OCI-LY1 (cell line): Measurements from ENCODE around the gene WIZ.
A peak's percentile ranks its signal among the peaks of the same experiment; 100 is the strongest.
"Not testable (repeated sequence)": the region's sequence is repeated elsewhere in the genome, so short reads cannot be mapped to it uniquely, and the experiment has no call there.

Experiments
- H2AFZ ChIP-seq: fragments of 200-600 bp; sonication (generic), shearing (Covaris generic); 2 replicates; pipeline ENCODE4 v1.6.0; 2014; ENCODE audit warnings: antibody characterized with exemption, mild to moderate bottlenecking, low read length
- H3F3A ChIP-seq: fragments of 200-600 bp; sonication (generic), shearing (Covaris generic); 2 replicates; pipeline ENCODE4 v1.6.0; 2014; ENCODE audit warnings: mild to moderate bottlenecking, antibody characterized with exemption, low read length, moderate library complexity; ENCODE audit not compliant: insufficient read depth
- H3K27ac ChIP-seq: fragments of 200-600 bp; sonication (generic); 2 replicates; pipeline ENCODE4 v1.5.1; 2014; ENCODE audit warnings: low read length, mixed run types, mild to moderate bottlenecking, low read depth; ENCODE audit not compliant: poor library complexity, severe bottlenecking
- H3K27me3 ChIP-seq: fragments of 200-600 bp; sonication (generic); 2 replicates; pipeline ENCODE4 v1.6.0; 2014; ENCODE audit warnings: antibody characterized with exemption, mild to moderate bottlenecking, low read length, moderate library complexity; ENCODE audit not compliant: insufficient read depth
- H3K36me3 ChIP-seq: fragments of 200-600 bp; sonication (generic); 2 replicates; pipeline ENCODE4 v1.6.1; 2014; ENCODE audit warnings: mild to moderate bottlenecking, antibody characterized with exemption, low read length, moderate library complexity, mixed read lengths; ENCODE audit not compliant: insufficient read depth
- H3K4me1 ChIP-seq: fragments of 200-600 bp; sonication (generic); 2 replicates; pipeline ENCODE4 v1.5.1; 2014; ENCODE audit warnings: mild to moderate bottlenecking, low read length, moderate library complexity; ENCODE audit not compliant: insufficient read depth, severe bottlenecking
- H3K4me2 ChIP-seq: fragments of 200-600 bp; sonication (generic), shearing (Covaris generic); 2 replicates; pipeline ENCODE4 v1.6.1; 2014; ENCODE audit warnings: low read length
- H3K4me3 ChIP-seq: fragments of 200-600 bp; sonication (generic); 2 replicates; pipeline ENCODE4 v1.5.1; 2014; ENCODE audit warnings: low read length, low read depth, mild to moderate bottlenecking, mixed read lengths; ENCODE audit not compliant: poor library complexity, severe bottlenecking
- H3K79me2 ChIP-seq: fragments of 200-600 bp; shearing (Covaris generic); 2 replicates; pipeline ENCODE4 v1.6.1; 2016; ENCODE audit warnings: mixed run types, low read length, mixed read lengths; ENCODE audit not compliant: insufficient read depth
- H3K9ac ChIP-seq: fragments of 200-600 bp; sonication (generic), shearing (Covaris generic); 2 replicates; pipeline ENCODE4 v1.6.1; 2014; ENCODE audit warnings: mild to moderate bottlenecking, low read length, mixed read lengths
- H3K9me2 ChIP-seq: fragments of 200-600 bp; sonication (generic), shearing (Covaris generic); 2 replicates; pipeline ENCODE4 v1.6.1; 2014; ENCODE audit warnings: low read depth, mild to moderate bottlenecking, low read length, mixed read lengths
- H3K9me3 ChIP-seq: fragments of 200-600 bp; shearing (Covaris generic); 2 replicates; pipeline ENCODE4 v1.6.1; 2014; ENCODE audit warnings: low read length, mixed read lengths
- H4K20me1 ChIP-seq: fragments of 200-600 bp; sonication (generic), shearing (Covaris generic); 2 replicates; pipeline ENCODE4 v1.6.0; 2016; ENCODE audit warnings: mild to moderate bottlenecking, low read length; ENCODE audit not compliant: insufficient read depth
- CTCF ChIP-seq: fragments of 200-600 bp; sonication (generic), shearing (Covaris generic); IDR thresholded peaks from 2 replicates; pipeline ENCODE4 v1.5.1; 2017; ENCODE audit warnings: mild to moderate bottlenecking, antibody characterized with exemption, low read length, moderate library complexity, mixed read lengths
- EZH2 ChIP-seq: fragments of 200-600 bp; sonication (generic), shearing (Covaris generic); IDR thresholded peaks from 2 replicates; pipeline ENCODE4 v1.8.0; 2017; ENCODE audit warnings: borderline replicate concordance, mixed run types, mild to moderate bottlenecking, antibody characterized with exemption, low read length, moderate library complexity, mixed read lengths

Gene WIZ

GRCh38 chr19:15417699-15418098 is 32.1 kb downstream of the WIZ start:
- no peaks in the 10 kb centered on the region for H3F3A ChIP-seq
- peak overlapping the region; percentile 99 for H3K4me2 ChIP-seq
- H3K79me2 ChIP-seq = peaks cover 54% of the 10 kb centered on the region
- H3K9me3 ChIP-seq = no peaks in the 10 kb centered on the region
- no peak overlapping the region for H2AFZ ChIP-seq
- H3K4me3 ChIP-seq = peak overlapping the region; percentile 98
- H3K4me1 ChIP-seq = peaks cover 51% of the 10 kb centered on the region
- TF ChIP-seq CTCF = no peak
- TF ChIP-seq EZH2 = no peak
- H3K27ac ChIP-seq = peak overlapping the region; percentile 45
- H4K20me1 ChIP-seq = no peaks in the 10 kb centered on the region
- peak overlapping the region; percentile 98 for H3K9ac ChIP-seq
- H3K27me3 ChIP-seq = no peaks in the 10 kb centered on the region
- H3K9me2 ChIP-seq = no peaks in the 10 kb centered on the region
- H3K36me3 ChIP-seq = peaks cover 47% of the 10 kb centered on the region

GRCh38 chr19:15412832-15413231 is 36.9 kb downstream of the WIZ start:
- H3K27me3 ChIP-seq = no peaks in the 10 kb centered on the region
- no peak overlapping the region for H3K4me2 ChIP-seq
- H2AFZ ChIP-seq = no peak overlapping the region
- peaks cover 39% of the 10 kb centered on the region for H3K4me1 ChIP-seq
- H4K20me1 ChIP-seq = no peaks in the 10 kb centered on the region
- no peak overlapping the region for H3K4me3 ChIP-seq
- H3K9me2 ChIP-seq = no peaks in the 10 kb centered on the region
- no peaks in the 10 kb centered on the region for H3F3A ChIP-seq
- no peak overlapping the region; the same call in 1 of the 2 replicates for H3K9ac ChIP-seq
- H3K9me3 ChIP-seq = no peaks in the 10 kb centered on the region
- H3K27ac ChIP-seq = no peak overlapping the region
- H3K36me3 ChIP-seq = peaks cover 60% of the 10 kb centered on the region
- TF ChIP-seq EZH2 = no peak
- peaks cover 91% of the 10 kb centered on the region for H3K79me2 ChIP-seq

GRCh38 chr19:15411351-15411750 is 38.4 kb downstream of the WIZ start:
- not testable (repeated sequence) for H3K27me3 ChIP-seq, H4K20me1 ChIP-seq, H3K9me2 ChIP-seq, H3F3A ChIP-seq, H3K9me3 ChIP-seq, H3K27ac ChIP-seq, H3K9ac ChIP-seq, H3K4me3 ChIP-seq, H2AFZ ChIP-seq, H3K4me2 ChIP-seq
- peaks cover 91% of the 10 kb centered on the region for H3K79me2 ChIP-seq
- H3K36me3 ChIP-seq = peaks cover 65% of the 10 kb centered on the region
- H3K4me1 ChIP-seq = peaks cover 24% of the 10 kb centered on the region

GRCh38 chr19:15404780-15405211 is 45.0 kb downstream of the WIZ start:
- H3K9me2 ChIP-seq = no peaks in the 10 kb centered on the region

More at GRCh38 chr19:15404780-15405211, 45.0 kb downstream of the WIZ start:
- H4K20me1 ChIP-seq = no peaks in the 10 kb centered on the region
- no peaks in the 10 kb centered on the region for H3K27me3 ChIP-seq
- TF ChIP-seq EZH2 = no peak
- TF ChIP-seq CTCF = no peak
- H3K4me3 ChIP-seq = no peak overlapping the region
- H3K79me2 ChIP-seq = peaks cover 57% of the 10 kb centered on the region
- H3K4me1 ChIP-seq = peaks cover 6% of the 10 kb centered on the region
- H2AFZ ChIP-seq = no peak overlapping the region
- no peak overlapping the region for H3K9ac ChIP-seq
- H3F3A ChIP-seq = no peaks in the 10 kb centered on the region
- peaks cover 85% of the 10 kb centered on the region for H3K36me3 ChIP-seq
- no peaks in the 10 kb centered on the region for H3K9me3 ChIP-seq
- H3K4me2 ChIP-seq = no peak overlapping the region
- no peak overlapping the region for H3K27ac ChIP-seq
